Neural progenitor cell (in vitro differentiated cells): ENCODE results near the gene PPP1R3G.

Experiments used
- EZH2 ChIP-seq: fragments of 200-600 bp; sonication (generic); IDR thresholded peaks from 2 replicates; pipeline ENCODE4 v1.6.1; 2017; ENCODE audit warnings: antibody characterized with exemption, mild to moderate bottlenecking, moderate library complexity
- EZH2phosphoT487 ChIP-seq: fragments of 200-600 bp; sonication (generic); IDR thresholded peaks from 2 replicates; pipeline ENCODE4 v1.6.1; 2017; ENCODE audit warnings: antibody characterized with exemption
- TF ChIP-seq, protein P1 (sequence below): fragments of 200-600 bp; sonication (generic); IDR thresholded peaks from 2 replicates; pipeline ENCODE4 v1.5.1; 2017; ENCODE audit warnings: antibody characterized with exemption, mild to moderate bottlenecking

DNA sequence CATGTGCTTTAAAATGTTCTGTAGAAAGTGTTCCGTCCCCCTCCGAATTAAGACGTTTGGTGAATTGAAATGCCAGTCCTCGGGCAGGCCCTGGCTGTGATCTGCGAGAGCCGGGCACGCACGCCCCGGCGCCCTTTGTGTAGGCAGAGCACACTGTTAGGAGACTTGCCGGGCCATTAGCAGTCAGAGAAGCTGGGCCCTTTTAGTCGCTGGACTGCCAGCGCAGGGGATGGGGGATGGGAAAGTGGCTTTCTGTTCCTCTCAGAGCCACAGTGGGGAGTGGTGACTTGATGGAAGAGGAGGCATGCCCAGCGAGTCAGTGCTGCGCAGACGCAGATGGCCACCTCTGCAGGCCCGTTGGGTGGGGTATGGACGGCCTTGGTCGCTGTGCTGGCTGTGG lies 2.2 kb downstream of the PPP1R3G start:
- TF ChIP-seq, protein P1, sequence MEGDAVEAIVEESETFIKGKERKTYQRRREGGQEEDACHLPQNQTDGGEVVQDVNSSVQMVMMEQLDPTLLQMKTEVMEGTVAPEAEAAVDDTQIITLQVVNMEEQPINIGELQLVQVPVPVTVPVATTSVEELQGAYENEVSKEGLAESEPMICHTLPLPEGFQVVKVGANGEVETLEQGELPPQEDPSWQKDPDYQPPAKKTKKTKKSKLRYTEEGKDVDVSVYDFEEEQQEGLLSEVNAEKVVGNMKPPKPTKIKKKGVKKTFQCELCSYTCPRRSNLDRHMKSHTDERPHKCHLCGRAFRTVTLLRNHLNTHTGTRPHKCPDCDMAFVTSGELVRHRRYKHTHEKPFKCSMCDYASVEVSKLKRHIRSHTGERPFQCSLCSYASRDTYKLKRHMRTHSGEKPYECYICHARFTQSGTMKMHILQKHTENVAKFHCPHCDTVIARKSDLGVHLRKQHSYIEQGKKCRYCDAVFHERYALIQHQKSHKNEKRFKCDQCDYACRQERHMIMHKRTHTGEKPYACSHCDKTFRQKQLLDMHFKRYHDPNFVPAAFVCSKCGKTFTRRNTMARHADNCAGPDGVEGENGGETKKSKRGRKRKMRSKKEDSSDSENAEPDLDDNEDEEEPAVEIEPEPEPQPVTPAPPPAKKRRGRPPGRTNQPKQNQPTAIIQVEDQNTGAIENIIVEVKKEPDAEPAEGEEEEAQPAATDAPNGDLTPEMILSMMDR = no peak
- no peak for TF ChIP-seq EZH2
- TF ChIP-seq EZH2phosphoT487 = no peak
